ENCODE data around the gene DENND4A.

- TF ChIP-seq CTCF (IDR thresholded peaks at IDR 0.05; ENCODE audit: low read depth, low read length, poor library complexity, severe bottlenecking) (no peak), EZH2phosphoT487 (IDR thresholded peaks at IDR 0.05; ENCODE audit: borderline replicate concordance, low read length) (no peak)
These were observed 1.3 kb downstream of the DENND4A start for GRCh38 chr15:65790694-65791334.
